ENCODE measurements around the gene PUS1.

PUS1 gene

GRCh38 chr12:131896811-131897270 is 32.2 kb upstream of the PUS1 start:
- TF ChIP-seq YY1 (IDR thresholded peaks at IDR 0.05; ENCODE audit: insufficient read depth, insufficient read length): no peak
- no peak for TF ChIP-seq SUZ12 (IDR thresholded peaks at IDR 0.05; ENCODE audit: extremely low read depth, insufficient read depth, insufficient read length)
- TF ChIP-seq ZNF274 (IDR thresholded peaks at IDR 0.05; ENCODE audit: low read depth, low read length): no peak
- no peak for DNase-seq (ENCODE audit: low read depth, low spot score)
- no peaks in the 10 kb centered on the region for H3K9me3 ChIP-seq (ENCODE audit: insufficient read depth, low read length)
- H3K36me3 ChIP-seq (ENCODE audit: insufficient read depth, insufficient read length, low read length): peaks cover 14% of the 10 kb centered on the region
- peak overlapping the region; percentile 52 for H3K4me3 ChIP-seq (ENCODE audit: insufficient read length, low read depth)
- no peaks in the 10 kb centered on the region for H3K27me3 ChIP-seq (ENCODE audit: insufficient read depth, insufficient read length)
- peaks cover 31% of the 10 kb centered on the region for H3K4me1 ChIP-seq (ENCODE audit: insufficient read depth, insufficient read length)
- peak overlapping the region; percentile 85 for H3K9ac ChIP-seq (ENCODE audit: insufficient read length, low read depth)

GRCh38 chr12:131897276-131897675 is 31.8 kb upstream of the PUS1 start:
- H3K27me3 ChIP-seq (ENCODE audit: insufficient read depth, insufficient read length): no peaks in the 10 kb centered on the region
- peak overlapping the region; percentile 85 for H3K9ac ChIP-seq (ENCODE audit: insufficient read length, low read depth)
- TF ChIP-seq ZNF274 (IDR thresholded peaks at IDR 0.05; ENCODE audit: low read depth, low read length): no peak
- H3K9me3 ChIP-seq (ENCODE audit: insufficient read depth, low read length): no peaks in the 10 kb centered on the region
- no peak overlapping the region for H3K4me3 ChIP-seq (ENCODE audit: insufficient read length, low read depth)
- H3K36me3 ChIP-seq (ENCODE audit: insufficient read depth, insufficient read length, low read length): peaks cover 14% of the 10 kb centered on the region
- no peak for DNase-seq (ENCODE audit: low read depth, low spot score)
- H3K4me1 ChIP-seq (ENCODE audit: insufficient read depth, insufficient read length): peaks cover 35% of the 10 kb centered on the region

- no peak for TF ChIP-seq YY1 (IDR thresholded peaks at IDR 0.05; ENCODE audit: insufficient read depth, insufficient read length)
- no peak for DNase-seq (ENCODE audit: low read depth, low spot score)
- no peaks in the 10 kb centered on the region for H3K27me3 ChIP-seq (ENCODE audit: insufficient read depth, insufficient read length)
- no peak overlapping the region for H3K9ac ChIP-seq (ENCODE audit: insufficient read length, low read depth)
- peaks cover 34% of the 10 kb centered on the region for H3K4me1 ChIP-seq (ENCODE audit: insufficient read depth, insufficient read length)
- no peaks in the 10 kb centered on the region for H3K9me3 ChIP-seq (ENCODE audit: insufficient read depth, low read length)
- no peak overlapping the region for H3K4me3 ChIP-seq (ENCODE audit: insufficient read length, low read depth)
- peaks cover 14% of the 10 kb centered on the region for H3K36me3 ChIP-seq (ENCODE audit: insufficient read depth, insufficient read length, low read length)
Observed at GRCh38 chr12:131897875-131898274, 31.2 kb upstream of the PUS1 start.

GRCh38 chr12:131900397-131900796 is 28.7 kb upstream of the PUS1 start:
- Histone ChIP-seq H3K4me1 (ENCODE audit: insufficient read depth, insufficient read length) (peaks cover 32% of the 10 kb centered on the region), H3K9me3 (ENCODE audit: insufficient read depth, low read length) (no peaks in the 10 kb centered on the region), H3K27me3 (ENCODE audit: insufficient read depth, insufficient read length) (no peaks in the 10 kb centered on the region), H3K36me3 (ENCODE audit: insufficient read depth, insufficient read length, low read length) (peaks cover 24% of the 10 kb centered on the region), H3K4me3 (ENCODE audit: insufficient read length, low read depth) (no peak overlapping the region), H3K9ac (ENCODE audit: insufficient read length, low read depth) (no peak overlapping the region)
- DNase-seq (ENCODE audit: low read depth, low spot score): no peak
- TF ChIP-seq ZNF274 (IDR thresholded peaks at IDR 0.05; ENCODE audit: low read depth, low read length) (no peak), SUZ12 (IDR thresholded peaks at IDR 0.05; ENCODE audit: extremely low read depth, insufficient read depth, insufficient read length) (no peak), YY1 (IDR thresholded peaks at IDR 0.05; ENCODE audit: insufficient read depth, insufficient read length) (no peak)

GRCh38 chr12:131901431-131902331 is 27.4 kb upstream of the PUS1 start:
- Histone ChIP-seq H3K9ac (ENCODE audit: insufficient read length, low read depth) (no peak overlapping the region), H3K9me3 (ENCODE audit: insufficient read depth, low read length) (no peaks in the 10 kb centered on the region), H3K4me3 (ENCODE audit: insufficient read length, low read depth) (no peak overlapping the region), H3K36me3 (ENCODE audit: insufficient read depth, insufficient read length, low read length) (peaks cover 28% of the 10 kb centered on the region), H3K4me1 (ENCODE audit: insufficient read depth, insufficient read length) (peaks cover 25% of the 10 kb centered on the region), H3K27me3 (ENCODE audit: insufficient read depth, insufficient read length) (no peaks in the 10 kb centered on the region)
- TF ChIP-seq YY1 (IDR thresholded peaks at IDR 0.05; ENCODE audit: insufficient read depth, insufficient read length) (no peak), SUZ12 (IDR thresholded peaks at IDR 0.05; ENCODE audit: extremely low read depth, insufficient read depth, insufficient read length) (no peak)
- DNase-seq (ENCODE audit: low read depth, low spot score): no peak

- Histone ChIP-seq H3K27me3 (ENCODE audit: insufficient read depth, insufficient read length) (no peaks in the 10 kb centered on the region), H3K36me3 (ENCODE audit: insufficient read depth, insufficient read length, low read length) (peaks cover 28% of the 10 kb centered on the region), H3K9me3 (ENCODE audit: insufficient read depth, low read length) (no peaks in the 10 kb centered on the region), H3K4me3 (ENCODE audit: insufficient read length, low read depth) (no peak overlapping the region), H3K9ac (ENCODE audit: insufficient read length, low read depth) (no peak overlapping the region), H3K4me1 (ENCODE audit: insufficient read depth, insufficient read length) (peaks cover 25% of the 10 kb centered on the region)
- no peak for DNase-seq (ENCODE audit: low read depth, low spot score)
- no peak for TF ChIP-seq ZNF274 (IDR thresholded peaks at IDR 0.05; ENCODE audit: low read depth, low read length)
- no peak for TF ChIP-seq SUZ12 (IDR thresholded peaks at IDR 0.05; ENCODE audit: extremely low read depth, insufficient read depth, insufficient read length)
- TF ChIP-seq YY1 (IDR thresholded peaks at IDR 0.05; ENCODE audit: insufficient read depth, insufficient read length): no peak
Observed at GRCh38 chr12:131902332-131903241, 26.5 kb upstream of the PUS1 start.
